ENCODE data around the gene ZNF883. TPM values are rescaled to one million over a fixed set of nuclear protein-coding genes. Genes with fewer than 3 reads are reported as not detected.

The ZNF883 gene
- total RNA-seq, 1 donor, result 7.2 TPM

DNA sequence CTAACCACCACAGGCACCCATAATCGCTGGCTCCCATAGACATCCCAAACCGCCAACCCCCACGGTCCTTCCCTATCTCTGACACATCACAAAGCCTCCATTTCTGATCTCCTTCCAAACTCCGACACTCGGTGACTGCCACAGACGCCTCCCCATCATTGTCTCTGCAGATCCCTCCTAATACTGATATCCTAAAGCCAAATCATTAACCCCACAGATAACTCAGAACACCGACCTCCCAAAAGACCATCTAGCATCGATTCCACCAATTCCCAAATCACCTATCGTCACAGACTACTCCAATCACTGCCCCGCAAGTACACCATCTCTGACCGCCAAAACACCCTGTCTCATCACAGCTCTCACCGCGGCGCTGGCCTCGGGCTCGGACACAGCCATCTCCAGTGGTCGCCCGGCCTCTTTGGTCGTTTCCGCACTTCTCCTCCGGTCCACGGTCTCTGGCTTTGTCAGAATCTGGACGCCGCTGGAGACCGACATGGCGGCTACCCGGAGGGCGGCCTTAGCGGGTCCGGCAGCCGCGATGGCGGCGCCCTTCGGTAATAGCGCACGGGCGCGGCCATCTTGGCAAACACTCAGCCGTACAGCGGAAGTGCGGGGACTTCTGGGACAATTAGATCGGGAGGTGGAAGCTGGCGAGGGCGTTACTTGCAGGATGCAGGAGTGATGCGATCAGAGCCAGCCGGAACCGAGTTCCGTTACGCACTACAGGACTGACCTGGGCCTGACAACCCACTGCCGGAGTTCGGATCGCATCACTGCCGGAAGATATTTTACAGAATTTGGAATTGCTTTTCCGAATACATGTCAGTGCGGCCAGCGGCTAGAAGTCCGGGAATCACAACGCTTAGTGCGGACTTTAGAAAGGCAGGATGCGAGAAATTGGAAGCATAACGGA lies 44.5 kb upstream of the ZNF883 start, which contains the start of gene ZFP37:
Gene ZFP37, minus strand, starts transcription at position 534 of the 916 bp plus-strand sequence. Its CDS starts 36 bp downstream, at position 498.
- Histone ChIP-seq H3K27me3 (ENCODE audit: insufficient read depth, low read length) (peaks cover 18% of the 10 kb centered on the region), H3K27ac (ENCODE audit: low read depth, low read length) (peak within 1 kb of the TSS; percentile 88), H3K4me1 (ENCODE audit: insufficient read depth, low read length) (no peaks in the 10 kb centered on the region), H2AFZ (ENCODE audit: low read length) (peak within 1 kb of the TSS; percentile 93), H3K36me3 (ENCODE audit: insufficient read depth, low read length) (no peaks in the 10 kb centered on the region), H3K79me2 (ENCODE audit: insufficient read depth, low read length) (peaks cover 39% of the 10 kb centered on the region), H3K9me3 (ENCODE audit: low read depth, low read length) (peaks cover 19% of the 10 kb centered on the region), H3K4me2 (ENCODE audit: insufficient read depth, low read length) (peak within 1 kb of the TSS; percentile 81), H3K4me3 (ENCODE audit: insufficient read depth, low read length) (peak within 1 kb of the TSS; percentile 83), H4K20me1 (ENCODE audit: insufficient read depth, low read length) (no peaks in the 10 kb centered on the region)
- DNase-seq (ENCODE audit: insufficient read length, low spot score, missing footprints), result peak; percentile 98
- TF ChIP-seq, protein P1, sequence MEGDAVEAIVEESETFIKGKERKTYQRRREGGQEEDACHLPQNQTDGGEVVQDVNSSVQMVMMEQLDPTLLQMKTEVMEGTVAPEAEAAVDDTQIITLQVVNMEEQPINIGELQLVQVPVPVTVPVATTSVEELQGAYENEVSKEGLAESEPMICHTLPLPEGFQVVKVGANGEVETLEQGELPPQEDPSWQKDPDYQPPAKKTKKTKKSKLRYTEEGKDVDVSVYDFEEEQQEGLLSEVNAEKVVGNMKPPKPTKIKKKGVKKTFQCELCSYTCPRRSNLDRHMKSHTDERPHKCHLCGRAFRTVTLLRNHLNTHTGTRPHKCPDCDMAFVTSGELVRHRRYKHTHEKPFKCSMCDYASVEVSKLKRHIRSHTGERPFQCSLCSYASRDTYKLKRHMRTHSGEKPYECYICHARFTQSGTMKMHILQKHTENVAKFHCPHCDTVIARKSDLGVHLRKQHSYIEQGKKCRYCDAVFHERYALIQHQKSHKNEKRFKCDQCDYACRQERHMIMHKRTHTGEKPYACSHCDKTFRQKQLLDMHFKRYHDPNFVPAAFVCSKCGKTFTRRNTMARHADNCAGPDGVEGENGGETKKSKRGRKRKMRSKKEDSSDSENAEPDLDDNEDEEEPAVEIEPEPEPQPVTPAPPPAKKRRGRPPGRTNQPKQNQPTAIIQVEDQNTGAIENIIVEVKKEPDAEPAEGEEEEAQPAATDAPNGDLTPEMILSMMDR (IDR thresholded peaks at IDR 0.05; ENCODE audit: extremely low read depth, low read depth, low read length), result no peak

DNA sequence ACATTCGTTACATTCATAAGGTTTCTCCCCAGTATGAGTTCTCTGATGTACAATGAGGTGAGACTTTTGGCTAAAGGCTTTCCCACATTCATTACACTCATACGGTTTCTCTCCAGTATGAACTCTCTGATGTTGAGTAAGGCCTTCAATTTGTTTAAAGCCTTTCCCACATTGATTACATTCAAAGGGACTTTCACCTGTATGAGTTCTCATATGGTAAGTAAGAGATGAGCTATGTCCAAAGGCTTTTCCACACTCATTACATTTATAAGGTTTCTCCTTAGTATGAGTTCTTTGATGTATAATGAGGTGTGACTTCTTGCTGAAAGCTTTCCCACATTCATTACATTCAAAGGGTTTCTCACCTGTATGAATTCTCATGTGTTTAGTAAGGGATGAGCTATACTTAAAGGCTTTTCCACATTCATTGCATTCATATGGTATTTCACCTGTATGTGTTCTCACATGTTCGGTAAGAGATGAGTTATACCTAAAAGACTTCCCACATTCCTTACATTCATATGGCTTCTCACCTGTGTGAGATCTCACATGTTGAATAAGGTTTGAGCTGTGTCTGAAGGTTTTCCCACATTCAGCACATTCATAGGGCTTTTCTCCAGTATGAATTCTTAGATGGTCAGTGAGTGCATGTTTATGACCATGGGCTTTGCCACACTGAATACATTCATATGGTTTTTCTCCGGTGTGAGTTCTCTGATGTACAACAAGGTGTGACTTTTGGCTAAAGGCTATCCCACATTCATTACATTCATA lies 31.1 kb upstream of the ZNF883 start:
- no peak for DNase-seq (ENCODE audit: insufficient read length, low spot score, missing footprints)
- H3K9me3 ChIP-seq (ENCODE audit: low read depth, low read length), result peaks cover 62% of the 10 kb centered on the region
- H4K20me1 ChIP-seq (ENCODE audit: insufficient read depth, low read length), result no peaks in the 10 kb centered on the region
- H3K36me3 ChIP-seq (ENCODE audit: insufficient read depth, low read length), result peaks cover 46% of the 10 kb centered on the region
- TF ChIP-seq, protein P1 (IDR thresholded peaks at IDR 0.05; ENCODE audit: extremely low read depth, low read depth, low read length), result no peak
- no peak overlapping the region for H2AFZ ChIP-seq (ENCODE audit: low read length)
- no peaks in the 10 kb centered on the region for H3K4me1 ChIP-seq (ENCODE audit: insufficient read depth, low read length)
- H3K4me2 ChIP-seq (ENCODE audit: insufficient read depth, low read length), result no peak overlapping the region
- no peaks in the 10 kb centered on the region for H3K27me3 ChIP-seq (ENCODE audit: insufficient read depth, low read length)
- H3K27ac ChIP-seq (ENCODE audit: low read depth, low read length), result no peak overlapping the region
- H3K4me3 ChIP-seq (ENCODE audit: insufficient read depth, low read length), result no peak overlapping the region
- no peaks in the 10 kb centered on the region for H3K79me2 ChIP-seq (ENCODE audit: insufficient read depth, low read length)

DNA sequence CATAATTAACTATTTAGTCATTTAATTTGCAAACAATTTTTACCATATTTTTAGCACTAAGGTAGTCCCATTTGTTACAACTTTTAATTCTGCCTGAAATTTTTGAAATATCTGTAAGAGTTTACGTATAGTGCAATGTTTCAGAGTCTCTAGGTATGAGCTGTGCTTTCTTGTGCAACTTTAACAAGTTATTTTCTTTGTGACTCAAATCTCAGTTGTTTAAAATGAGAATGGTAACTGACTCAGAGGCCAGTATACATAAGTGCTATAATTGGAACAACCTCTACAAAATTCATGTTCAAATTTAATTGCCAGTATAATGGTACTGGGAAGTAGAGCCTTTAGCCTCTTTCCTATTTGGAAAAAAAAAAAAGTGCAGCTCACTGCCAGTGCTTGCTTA lies 14.2 kb upstream of the ZNF883 start:
- TF ChIP-seq, protein P1 (IDR thresholded peaks at IDR 0.05; ENCODE audit: extremely low read depth, low read depth, low read length), result no peak
- no peaks in the 10 kb centered on the region for H3K79me2 ChIP-seq (ENCODE audit: insufficient read depth, low read length)
- no peak overlapping the region for H2AFZ ChIP-seq (ENCODE audit: low read length)
- no peak for DNase-seq (ENCODE audit: insufficient read length, low spot score, missing footprints)
- no peaks in the 10 kb centered on the region for H3K27me3 ChIP-seq (ENCODE audit: insufficient read depth, low read length)
- no peak overlapping the region for H3K27ac ChIP-seq (ENCODE audit: low read depth, low read length)
- H3K4me2 ChIP-seq (ENCODE audit: insufficient read depth, low read length), result no peak overlapping the region
- peaks cover 5% of the 10 kb centered on the region for H3K9me3 ChIP-seq (ENCODE audit: low read depth, low read length)
- H3K36me3 ChIP-seq (ENCODE audit: insufficient read depth, low read length), result no peaks in the 10 kb centered on the region
- H3K4me3 ChIP-seq (ENCODE audit: insufficient read depth, low read length), result no peak overlapping the region
- H3K4me1 ChIP-seq (ENCODE audit: insufficient read depth, low read length), result peaks cover 4% of the 10 kb centered on the region
- no peaks in the 10 kb centered on the region for H4K20me1 ChIP-seq (ENCODE audit: insufficient read depth, low read length)

DNA sequence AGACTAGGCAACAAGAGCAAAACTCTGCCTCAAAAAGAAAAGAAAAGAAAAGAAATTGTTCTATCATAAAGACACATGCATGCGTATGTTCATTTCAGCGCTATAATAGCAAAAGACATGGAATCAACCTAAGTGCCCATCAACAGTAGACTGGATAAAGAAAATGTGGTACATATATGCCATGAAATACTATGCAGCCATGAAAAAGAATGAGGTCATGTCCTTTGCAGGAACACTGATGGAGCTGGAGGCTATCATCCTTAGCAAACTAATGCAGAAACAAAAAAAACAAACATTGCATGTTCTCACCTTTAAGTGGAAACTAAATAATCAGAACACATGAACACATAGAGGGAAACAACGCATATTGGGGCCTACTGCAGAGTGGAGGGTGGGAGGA lies 6.3 kb upstream of the ZNF883 start:
- Histone ChIP-seq H3K27me3 (ENCODE audit: insufficient read depth, low read length) (no peaks in the 10 kb centered on the region), H3K4me3 (ENCODE audit: insufficient read depth, low read length) (no peak overlapping the region), H3K4me2 (ENCODE audit: insufficient read depth, low read length) (no peak overlapping the region), H3K79me2 (ENCODE audit: insufficient read depth, low read length) (no peaks in the 10 kb centered on the region), H3K27ac (ENCODE audit: low read depth, low read length) (no peak overlapping the region), H3K36me3 (ENCODE audit: insufficient read depth, low read length) (no peaks in the 10 kb centered on the region), H3K4me1 (ENCODE audit: insufficient read depth, low read length) (no peaks in the 10 kb centered on the region), H2AFZ (ENCODE audit: low read length) (no peak overlapping the region), H4K20me1 (ENCODE audit: insufficient read depth, low read length) (no peaks in the 10 kb centered on the region), H3K9me3 (ENCODE audit: low read depth, low read length) (peaks cover 5% of the 10 kb centered on the region)
- no peak for DNase-seq (ENCODE audit: insufficient read length, low spot score, missing footprints)
- TF ChIP-seq, protein P1 (IDR thresholded peaks at IDR 0.05; ENCODE audit: extremely low read depth, low read depth, low read length), result no peak
